HG02798 (cell line): ENCODE measurements around the gene FHOD1.

ENCODE experiments used
- ATAC-seq: cut with Tn5 transposase; IDR thresholded peaks from one replicate; pipeline ENCODE4 v1.9.1; 2021; ENCODE audit warnings: mild to moderate bottlenecking; ENCODE audit not compliant: unreplicated experiment, poor library complexity

FHOD1 gene

GRCh38 chr16:67277999-67278772 lies 30.9 kb upstream of the FHOD1 start:
- no peak for ATAC-seq

DNA sequence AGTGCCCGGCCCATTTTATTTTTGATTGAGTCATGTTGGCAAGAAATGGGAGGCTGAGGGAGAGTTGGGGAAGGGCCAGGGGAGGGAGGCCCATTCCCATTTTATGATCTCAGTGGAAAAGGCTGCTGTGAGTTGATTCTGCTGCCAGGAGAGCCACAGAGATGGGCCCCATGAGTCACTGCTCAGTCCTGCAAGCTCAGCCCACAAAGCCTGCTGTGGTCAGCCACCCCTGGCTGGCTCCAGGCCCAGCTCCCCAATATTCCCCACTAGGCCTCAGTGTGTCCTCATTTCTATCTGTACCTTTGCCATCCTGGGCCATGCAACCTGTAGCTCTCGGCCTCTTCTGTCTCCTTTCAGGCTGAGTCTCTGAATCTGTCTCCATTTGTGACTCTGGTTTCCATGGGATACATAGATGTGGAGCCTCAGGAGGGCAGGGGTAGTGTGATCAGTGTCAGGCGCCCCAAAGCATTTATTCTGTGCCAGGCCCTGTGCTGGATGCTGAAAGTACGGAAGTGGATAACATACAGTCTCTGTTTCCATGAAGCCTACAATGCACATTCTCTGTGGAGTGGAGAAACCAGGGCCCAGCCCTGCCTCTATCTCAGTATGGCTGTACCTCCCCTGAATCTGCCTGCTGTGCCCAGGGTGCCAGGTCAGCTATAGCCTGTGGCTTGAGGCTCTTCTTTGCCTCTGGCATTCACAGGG lies 30.2 kb upstream of the FHOD1 start:
- no peak for ATAC-seq

DNA sequence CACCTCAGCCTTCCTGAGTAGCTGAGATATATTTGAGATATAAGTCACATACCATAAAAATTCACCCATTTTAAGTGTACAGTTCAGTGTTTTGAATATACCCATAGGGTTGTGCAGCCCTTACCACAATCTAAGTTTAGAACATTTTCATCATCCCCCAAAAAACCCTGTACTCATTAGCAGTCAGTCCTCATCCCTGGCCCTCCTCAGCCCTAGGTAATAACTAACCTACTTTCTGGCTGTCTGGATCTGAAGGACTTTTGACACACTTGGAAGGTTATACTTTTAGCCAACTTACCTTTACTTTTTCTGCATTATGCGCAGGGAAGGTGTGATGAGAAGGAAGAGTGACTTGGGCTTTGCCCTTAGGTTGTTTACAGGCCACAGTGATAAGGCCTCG lies 28.0 kb upstream of the FHOD1 start:
- ATAC-seq, result no peak

DNA sequence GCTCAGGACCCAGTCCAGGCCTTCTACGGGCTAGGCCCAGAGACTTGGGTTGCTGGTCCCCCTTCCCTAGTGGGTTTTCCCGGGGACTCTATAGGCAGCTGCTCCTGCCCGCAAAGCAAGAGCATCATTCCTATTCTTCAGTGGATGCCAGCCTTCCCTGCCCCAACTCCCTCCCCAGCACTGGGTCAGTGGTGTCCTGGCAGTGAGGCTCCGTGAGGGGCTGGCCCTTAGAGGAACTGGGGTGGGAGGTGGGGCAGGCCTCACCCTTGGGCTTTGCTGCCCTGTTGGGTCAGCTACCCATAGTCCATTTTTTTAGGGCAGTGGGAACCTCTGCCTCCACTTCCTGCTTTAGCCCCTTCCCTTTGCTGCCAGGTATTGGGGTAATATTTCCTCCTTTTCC lies 24.2 kb upstream of the FHOD1 start:
- no peak for ATAC-seq

- no peak for ATAC-seq
These were observed 23.7 kb upstream of the FHOD1 start for GRCh38 chr16:67270931-67271338.

GRCh38 chr16:67269766-67270165 lies 22.5 kb upstream of the FHOD1 start:
- ATAC-seq, result no peak

GRCh38 chr16:67268136-67268579 lies 20.9 kb upstream of the FHOD1 start:
- ATAC-seq, result no peak

- ATAC-seq, result no peak
These were observed 18.6 kb upstream of the FHOD1 start for GRCh38 chr16:67265834-67266233.

GRCh38 chr16:67264866-67265265 lies 17.6 kb upstream of the FHOD1 start:
- no peak for ATAC-seq

DNA sequence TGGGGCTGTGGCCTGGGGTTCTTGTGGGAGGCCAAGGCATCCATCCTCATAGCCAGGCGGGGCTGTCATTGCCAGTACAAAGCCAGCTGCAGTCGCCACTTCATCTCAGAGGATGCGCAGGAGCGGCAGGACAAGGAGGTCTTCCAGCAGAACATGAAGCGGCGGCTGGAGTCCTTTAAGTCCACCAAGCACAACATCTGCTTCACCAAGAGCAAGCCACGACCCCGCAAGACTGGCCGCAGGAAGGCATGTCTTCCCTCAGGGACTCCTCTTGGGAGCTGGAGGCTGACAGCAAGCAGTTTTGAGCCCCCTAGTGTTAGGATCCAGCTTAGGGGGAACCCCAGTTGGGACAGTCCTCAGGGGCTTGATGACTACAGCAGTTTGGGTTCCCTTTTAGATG lies 17.0 kb upstream of the FHOD1 start:
- no peak for ATAC-seq

DNA sequence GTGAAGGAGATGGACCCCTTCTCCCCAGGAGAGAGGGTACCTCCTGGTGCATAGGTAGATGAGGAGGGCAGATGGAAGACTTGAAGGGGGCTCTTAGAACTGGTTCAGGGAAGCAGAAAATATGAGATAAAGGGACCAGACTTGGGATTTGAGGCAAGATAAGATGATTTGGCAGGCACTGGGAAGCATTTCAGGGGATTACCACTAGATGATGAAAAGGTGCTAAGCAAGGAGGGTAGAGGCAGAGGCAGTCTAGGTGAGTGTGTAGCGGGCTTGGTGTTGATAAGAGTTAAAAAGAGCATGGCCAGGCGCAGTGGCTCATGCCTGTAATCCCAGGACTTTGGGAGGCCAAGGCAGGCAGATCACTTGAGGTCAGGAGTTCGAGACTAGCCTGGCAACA lies 15.9 kb upstream of the FHOD1 start:
- ATAC-seq, result no peak

- no peak for ATAC-seq
These were observed 13.3 kb upstream of the FHOD1 start for GRCh38 chr16:67260426-67261063.

DNA sequence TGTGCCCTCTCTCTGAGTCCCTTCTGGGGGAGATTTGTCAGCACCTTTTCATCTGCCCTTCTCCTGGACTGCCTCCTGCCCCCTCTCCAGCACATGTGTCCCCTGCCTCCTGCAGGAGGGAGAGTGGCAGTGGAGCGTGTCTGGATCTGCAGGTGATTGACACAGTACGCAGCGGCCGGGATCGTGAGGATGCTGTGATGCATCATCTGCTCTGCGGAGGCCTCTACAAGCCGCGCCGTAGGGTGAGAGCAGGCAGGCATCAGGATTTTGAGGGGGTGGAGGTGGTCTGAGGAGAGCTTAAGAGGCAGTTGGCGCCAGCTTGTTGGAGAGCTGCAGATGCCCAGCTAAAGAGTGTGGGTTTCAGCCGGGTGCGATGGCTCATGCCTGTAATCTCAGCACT lies 12.4 kb upstream of the FHOD1 start:
- ATAC-seq, result no peak

DNA sequence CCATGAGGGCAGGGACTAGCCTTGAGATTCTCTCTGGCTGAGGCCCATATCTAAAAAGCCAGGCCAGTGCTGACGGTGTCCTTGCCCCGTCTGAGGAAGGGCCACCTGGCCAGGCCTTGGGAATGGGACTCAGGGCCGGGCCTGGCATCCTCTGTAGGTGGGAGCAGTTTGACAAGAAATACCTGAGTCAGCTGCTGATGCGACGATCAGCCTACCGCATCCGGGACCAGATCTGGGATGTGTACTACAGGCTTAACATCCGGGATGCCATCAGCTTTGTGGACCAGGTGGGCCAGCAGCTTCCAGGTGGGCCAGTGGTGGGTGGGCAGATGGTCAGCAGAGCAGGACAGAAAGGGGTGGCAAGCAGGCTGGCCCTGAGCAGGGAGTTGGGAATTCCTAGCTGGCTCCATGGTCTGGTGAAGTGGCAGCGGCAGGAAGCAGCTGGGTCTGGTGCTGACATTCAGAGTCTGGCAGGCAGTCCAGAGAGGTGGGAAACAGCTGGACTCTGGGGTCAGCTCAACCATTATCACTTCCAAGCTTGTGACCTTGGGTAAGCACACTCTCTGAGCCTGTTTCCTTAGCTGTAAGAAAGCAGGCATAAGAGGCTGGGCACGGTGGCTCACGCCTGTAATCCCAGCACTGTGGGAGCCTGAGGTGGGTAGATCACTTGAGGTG lies 11.0 kb upstream of the FHOD1 start:
- no peak for ATAC-seq

- ATAC-seq, result no peak
These were observed 10.3 kb upstream of the FHOD1 start for GRCh38 chr16:67257486-67258160.

DNA sequence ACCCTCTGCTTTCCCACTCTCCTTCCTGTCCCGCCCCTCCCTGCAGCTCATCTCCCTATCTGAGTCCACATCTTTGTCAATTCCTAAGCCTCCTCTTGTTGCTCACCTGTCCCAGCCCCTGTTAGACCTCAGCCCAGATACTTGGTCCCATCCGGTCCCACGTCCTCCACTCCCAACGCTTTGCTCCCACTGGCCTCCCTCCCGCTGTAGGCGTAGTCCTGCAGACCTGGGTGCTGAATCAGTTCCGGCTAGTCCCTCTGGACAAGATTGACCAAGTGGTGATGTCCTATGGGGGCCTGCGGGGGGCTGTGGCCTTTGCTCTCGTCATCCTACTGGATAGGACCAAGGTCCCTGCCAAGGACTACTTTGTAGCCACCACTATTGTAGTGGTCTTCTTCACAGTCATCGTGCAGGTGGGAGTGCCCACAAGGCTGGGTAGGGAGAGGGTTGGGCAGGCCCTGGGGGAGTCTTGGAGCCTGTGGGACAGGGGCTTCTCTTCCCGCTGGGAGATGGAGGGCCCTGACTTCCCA lies 9.5 kb upstream of the FHOD1 start:
- no peak for ATAC-seq

DNA sequence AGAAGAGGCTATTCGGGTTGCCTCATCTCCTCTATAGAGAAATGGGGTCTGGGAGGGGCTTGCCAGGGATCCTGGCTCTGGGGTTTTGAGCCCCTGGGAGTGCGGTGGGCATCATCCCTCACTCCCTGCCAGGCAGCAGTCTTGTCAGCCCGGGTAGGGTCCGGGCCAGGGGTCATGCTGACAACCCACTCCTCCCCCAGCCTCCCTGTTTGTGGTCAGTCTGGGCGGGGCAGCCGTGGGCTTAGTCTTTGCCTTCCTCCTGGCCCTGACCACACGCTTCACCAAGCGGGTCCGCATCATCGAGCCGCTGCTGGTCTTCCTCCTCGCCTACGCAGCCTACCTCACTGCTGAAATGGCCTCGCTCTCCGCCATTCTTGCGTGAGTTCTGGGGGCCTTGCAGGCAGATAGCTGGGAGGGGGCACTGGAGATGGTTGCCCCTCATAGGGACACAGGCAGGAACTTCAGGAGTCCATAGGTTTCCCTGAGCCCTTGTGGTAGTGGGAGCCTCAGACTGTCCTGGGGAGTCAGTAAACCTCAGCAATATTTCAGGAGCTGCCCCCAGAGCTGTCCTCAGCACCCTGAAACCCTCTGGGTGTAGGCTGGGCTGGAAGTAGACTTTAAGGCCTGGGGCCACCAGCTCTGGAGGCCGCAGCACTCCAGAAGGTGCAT lies 8.4 kb upstream of the FHOD1 start:
- ATAC-seq, result no peak

- ATAC-seq, result no peak
These were observed 7.7 kb upstream of the FHOD1 start for GRCh38 chr16:67254801-67255552.
